Fibroblast of lung (primary cell): Measurements from ENCODE around the gene C19orf33.

Experiments used
- CTCF ChIP-seq, 2 donors: IDR thresholded peaks in 1 of 2; conservative IDR thresholded peaks in 1 of 2; 1 replicate in 1 of 2; 2 replicates in 1 of 2; pipeline ENCODE4 v1.5.1; 2011 to 2012; ENCODE audit warnings: low read length in 2 of 2, control low read depth in 1 of 2, inconsistent platforms in 1 of 2, low read depth in 1 of 2, mild to moderate bottlenecking in 1 of 2
- EZH2 ChIP-seq: IDR thresholded peaks from 2 replicates; pipeline ENCODE4 v1.5.1; 2012; ENCODE audit warnings: low read length, control low read depth, mild to moderate bottlenecking; ENCODE audit errors: missing control alignments

DNA sequence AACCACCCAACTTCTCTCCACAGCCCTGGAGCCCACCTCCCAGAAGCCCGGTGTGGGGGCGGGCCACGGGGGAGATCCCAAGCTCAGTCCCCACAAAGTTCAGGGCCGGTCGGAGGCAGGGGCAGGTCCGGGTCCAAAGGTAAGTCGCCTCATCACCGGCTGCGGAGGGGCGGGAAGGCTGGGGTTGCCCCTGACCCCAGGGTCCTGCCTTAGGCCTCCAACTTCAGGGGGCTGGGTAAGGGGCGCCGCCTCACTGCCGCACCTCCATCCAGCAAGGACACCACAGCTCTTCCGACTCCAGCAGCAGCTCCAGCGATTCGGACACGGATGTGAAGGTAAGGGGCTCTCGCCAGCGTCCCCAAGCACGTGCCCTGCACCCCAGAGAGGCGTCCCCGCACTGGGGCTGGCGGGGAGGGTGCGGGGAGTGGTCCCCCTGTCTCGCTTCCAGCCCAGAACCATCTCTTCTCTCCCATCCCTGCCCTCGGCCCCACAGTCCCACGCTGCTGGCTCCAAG lies 358 bp downstream of the C19orf33 start:
- no peak for TF ChIP-seq CTCF (conservative IDR thresholded peaks at IDR 0.05 in 1 of 2, IDR thresholded peaks at IDR 0.05 in 1 of 2; ENCODE audit: low read depth in 1 of 2, low read length in 2 of 2)
- TF ChIP-seq EZH2 = no peak
